ENCODE measurements around the gene NSD1.

- no peak for TF ChIP-seq CTCF (IDR thresholded peaks at IDR 0.05 in 2 of 3, conservative IDR thresholded peaks at IDR 0.05 in 1 of 3; ENCODE audit: control insufficient read depth in 2 of 3, extremely low read depth in 1 of 3, insufficient read depth in 1 of 3, low read depth in 3 of 3, low read length in 3 of 3)
- no peak for TF ChIP-seq ZSCAN29 (IDR thresholded peaks at IDR 0.05)
- no peak for TF ChIP-seq NKRF (conservative IDR thresholded peaks at IDR 0.05)
- TF ChIP-seq ZNF592 (IDR thresholded peaks at IDR 0.05): no peak
Measured at GRCh38 chr5:177308740-177309139, 175.2 kb downstream of the NSD1 start.
